Panc1 (cell line): ENCODE results near the gene ZNF195.
"Not testable (repeated sequence)": the region's sequence is repeated elsewhere in the genome, so short reads cannot be mapped to it uniquely, and the experiment has no call there.

Experiments
- TF ChIP-seq, protein P1 (sequence below): fragments of 450-650 bp; IDR thresholded peaks from 2 replicates; pipeline ENCODE4 v1.5.1; 2017; ENCODE audit warnings: mild to moderate bottlenecking
- TF ChIP-seq, protein P2 (sequence below), 2 experiments: IDR thresholded peaks; 2 replicates each; pipeline ENCODE4 v1.6.1; 2011 to 2012; ENCODE audit warnings: low read depth in 2 of 2, control low read depth in 1 of 2, low read length in 1 of 2, mild to moderate bottlenecking in 1 of 2, moderate library complexity in 1 of 2; ENCODE audit not compliant: insufficient read depth in 1 of 2

DNA sequence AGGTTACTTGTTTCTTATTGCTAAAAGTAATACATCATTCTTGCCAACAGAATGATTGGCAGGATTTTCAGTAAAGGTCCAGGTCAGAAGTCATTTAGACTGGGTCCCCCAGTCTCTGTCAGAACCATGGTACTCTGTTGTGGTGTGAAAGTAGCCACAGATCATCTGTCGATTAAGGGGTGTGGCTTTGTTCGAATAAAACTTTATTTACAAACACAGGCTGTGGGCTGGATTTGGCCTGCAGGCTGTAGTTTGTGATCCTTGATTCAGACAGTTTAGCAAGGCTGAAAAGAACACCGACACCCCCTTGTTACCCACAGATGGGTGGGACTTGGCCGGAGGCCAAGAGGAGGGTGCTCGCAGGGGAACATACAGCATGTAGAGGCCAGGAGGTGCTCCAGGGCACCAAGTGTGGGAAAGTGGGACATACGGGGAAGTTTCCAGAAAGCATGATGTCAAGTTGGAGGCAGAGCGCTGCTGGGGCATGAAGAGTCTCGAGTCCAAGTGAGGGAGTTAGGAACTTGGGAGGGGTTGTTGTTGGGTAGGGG, 29.2 kb upstream of the ZNF195 start:
- TF ChIP-seq, protein P1, sequence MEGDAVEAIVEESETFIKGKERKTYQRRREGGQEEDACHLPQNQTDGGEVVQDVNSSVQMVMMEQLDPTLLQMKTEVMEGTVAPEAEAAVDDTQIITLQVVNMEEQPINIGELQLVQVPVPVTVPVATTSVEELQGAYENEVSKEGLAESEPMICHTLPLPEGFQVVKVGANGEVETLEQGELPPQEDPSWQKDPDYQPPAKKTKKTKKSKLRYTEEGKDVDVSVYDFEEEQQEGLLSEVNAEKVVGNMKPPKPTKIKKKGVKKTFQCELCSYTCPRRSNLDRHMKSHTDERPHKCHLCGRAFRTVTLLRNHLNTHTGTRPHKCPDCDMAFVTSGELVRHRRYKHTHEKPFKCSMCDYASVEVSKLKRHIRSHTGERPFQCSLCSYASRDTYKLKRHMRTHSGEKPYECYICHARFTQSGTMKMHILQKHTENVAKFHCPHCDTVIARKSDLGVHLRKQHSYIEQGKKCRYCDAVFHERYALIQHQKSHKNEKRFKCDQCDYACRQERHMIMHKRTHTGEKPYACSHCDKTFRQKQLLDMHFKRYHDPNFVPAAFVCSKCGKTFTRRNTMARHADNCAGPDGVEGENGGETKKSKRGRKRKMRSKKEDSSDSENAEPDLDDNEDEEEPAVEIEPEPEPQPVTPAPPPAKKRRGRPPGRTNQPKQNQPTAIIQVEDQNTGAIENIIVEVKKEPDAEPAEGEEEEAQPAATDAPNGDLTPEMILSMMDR, result not testable (repeated sequence)
- TF ChIP-seq, protein P2, sequence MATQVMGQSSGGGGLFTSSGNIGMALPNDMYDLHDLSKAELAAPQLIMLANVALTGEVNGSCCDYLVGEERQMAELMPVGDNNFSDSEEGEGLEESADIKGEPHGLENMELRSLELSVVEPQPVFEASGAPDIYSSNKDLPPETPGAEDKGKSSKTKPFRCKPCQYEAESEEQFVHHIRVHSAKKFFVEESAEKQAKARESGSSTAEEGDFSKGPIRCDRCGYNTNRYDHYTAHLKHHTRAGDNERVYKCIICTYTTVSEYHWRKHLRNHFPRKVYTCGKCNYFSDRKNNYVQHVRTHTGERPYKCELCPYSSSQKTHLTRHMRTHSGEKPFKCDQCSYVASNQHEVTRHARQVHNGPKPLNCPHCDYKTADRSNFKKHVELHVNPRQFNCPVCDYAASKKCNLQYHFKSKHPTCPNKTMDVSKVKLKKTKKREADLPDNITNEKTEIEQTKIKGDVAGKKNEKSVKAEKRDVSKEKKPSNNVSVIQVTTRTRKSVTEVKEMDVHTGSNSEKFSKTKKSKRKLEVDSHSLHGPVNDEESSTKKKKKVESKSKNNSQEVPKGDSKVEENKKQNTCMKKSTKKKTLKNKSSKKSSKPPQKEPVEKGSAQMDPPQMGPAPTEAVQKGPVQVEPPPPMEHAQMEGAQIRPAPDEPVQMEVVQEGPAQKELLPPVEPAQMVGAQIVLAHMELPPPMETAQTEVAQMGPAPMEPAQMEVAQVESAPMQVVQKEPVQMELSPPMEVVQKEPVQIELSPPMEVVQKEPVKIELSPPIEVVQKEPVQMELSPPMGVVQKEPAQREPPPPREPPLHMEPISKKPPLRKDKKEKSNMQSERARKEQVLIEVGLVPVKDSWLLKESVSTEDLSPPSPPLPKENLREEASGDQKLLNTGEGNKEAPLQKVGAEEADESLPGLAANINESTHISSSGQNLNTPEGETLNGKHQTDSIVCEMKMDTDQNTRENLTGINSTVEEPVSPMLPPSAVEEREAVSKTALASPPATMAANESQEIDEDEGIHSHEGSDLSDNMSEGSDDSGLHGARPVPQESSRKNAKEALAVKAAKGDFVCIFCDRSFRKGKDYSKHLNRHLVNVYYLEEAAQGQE (IDR thresholded peaks at IDR 0.05; ENCODE audit: insufficient read depth in 1 of 2, low read depth in 2 of 2, low read length in 1 of 2), result not testable (repeated sequence)
